SK-N-SH (cell line): ENCODE data around the gene ERC1. TPM values are rescaled to one million over a fixed set of nuclear protein-coding genes. Genes with fewer than 3 reads are reported as not detected.

Experiments used
- CTCF ChIA-PET: fragments of 300-600, 350-600 bp; formaldehyde crosslinking; extraction: SDS; loops from one replicate; lab custom pipeline; 2021; lab: Yijun Ruan, JAX
- POLR2A ChIA-PET: fragments of 350-600 bp; sonication (Branson Sonifier 250); formaldehyde crosslinking; extraction: SDS; loops from one replicate; lab custom pipeline; 2020; ENCODE audit warnings: antibody characterized with exemption, inconsistent platforms; lab: Yijun Ruan, JAX
- DNase-seq: peaks from one replicate; pipeline ENCODE4 v3.0.0; 2012
- H2AFZ ChIP-seq: fragments of 200-600 bp; sonication (generic); 2 replicates; pipeline ENCODE4 v1.8.1; 2016; ENCODE audit warnings: antibody characterized with exemption, mild to moderate bottlenecking, low read depth
- H3F3A ChIP-seq: fragments of 200-600 bp; sonication (generic); replicated peaks from 2 replicates; pipeline ENCODE3; 2016; ENCODE audit warnings: antibody characterized with exemption, mild to moderate bottlenecking; ENCODE audit not compliant: insufficient read depth
- H3K27ac ChIP-seq, 2 experiments: fragments of 200-500 bp in 1 of 2; fragments of 200-600 bp in 1 of 2; sonication (Bioruptor generic) in 1 of 2; sonication (generic), shearing (Covaris generic) in 1 of 2; 2 replicates each; pipeline versions ENCODE4 v1.5.1 to v1.6.1; 2014 to 2016; ENCODE audit warnings: low read depth in 2 of 2, inconsistent platforms in 1 of 2, low read length in 1 of 2, mild to moderate bottlenecking in 1 of 2, mixed read lengths in 1 of 2
- H3K27me3 ChIP-seq: fragments of 200-600 bp; sonication (generic), shearing (Covaris generic); 2 replicates; pipeline ENCODE4 v1.6.1; 2016; ENCODE audit warnings: mixed run types; ENCODE audit not compliant: insufficient read depth
- H3K36me3 ChIP-seq, 2 experiments: fragments of 200-500 bp in 1 of 2; fragments of 200-600 bp in 1 of 2; sonication (Bioruptor generic) in 1 of 2; sonication (generic) in 1 of 2; replicated peaks in 1 of 2; 2 replicates each; pipeline versions ENCODE3 to v1.5.1; 2014 to 2016; ENCODE audit warnings: low read length in 1 of 2, mild to moderate bottlenecking in 1 of 2; ENCODE audit not compliant: insufficient read depth in 2 of 2, control insufficient read depth in 1 of 2
- H3K4me1 ChIP-seq, 2 experiments: fragments of 200-500 bp in 1 of 2; fragments of 200-600 bp in 1 of 2; sonication (Bioruptor generic) in 1 of 2; sonication (generic), shearing (Covaris generic) in 1 of 2; 2 replicates each; pipeline versions ENCODE4 v1.5.1 to v1.6.1; 2014 to 2016; ENCODE audit warnings: low read depth in 1 of 2, low read length in 1 of 2, mixed run types in 1 of 2; ENCODE audit not compliant: insufficient read depth in 2 of 2, control insufficient read depth in 1 of 2
- H3K4me2 ChIP-seq: fragments of 200-600 bp; sonication (generic), shearing (Covaris generic); 2 replicates; pipeline ENCODE4 v1.6.1; 2017; ENCODE audit warnings: mixed run types
- H3K4me3 ChIP-seq, 2 experiments: fragments of 200-500 bp in 1 of 2; fragments of 200-600 bp in 1 of 2; sonication (Bioruptor generic) in 1 of 2; sonication (generic), shearing (Covaris generic) in 1 of 2; 2 replicates each; pipeline versions ENCODE4 v1.5.1 to v1.8.1; 2014 to 2016; ENCODE audit warnings: low read depth in 2 of 2, inconsistent platforms in 1 of 2, low read length in 1 of 2, mild to moderate bottlenecking in 1 of 2, mixed read lengths in 1 of 2, moderate library complexity in 1 of 2
- H3K79me2 ChIP-seq: fragments of 200-600 bp; sonication (generic); 2 replicates; pipeline ENCODE4 v1.8.1; 2017; ENCODE audit warnings: mild to moderate bottlenecking; ENCODE audit not compliant: insufficient read depth
- H3K9ac ChIP-seq: fragments of 200-600 bp; sonication (generic); 2 replicates; pipeline ENCODE4 v1.6.1; 2017; ENCODE audit warnings: mixed run types
- H3K9me2 ChIP-seq: fragments of 200-600 bp; sonication (generic); 2 replicates; pipeline ENCODE4 v1.6.1; 2017; ENCODE audit warnings: mixed run types
- H3K9me3 ChIP-seq: fragments of 200-600 bp; sonication (generic); 2 replicates; pipeline ENCODE4 v1.6.1; 2017; ENCODE audit warnings: mixed run types, mild to moderate bottlenecking, moderate library complexity
- H4K20me1 ChIP-seq: fragments of 200-600 bp; sonication (generic); 2 replicates; pipeline ENCODE4 v1.6.1; 2017; ENCODE audit warnings: mild to moderate bottlenecking, mixed run types; ENCODE audit not compliant: insufficient read depth
- CHD2 ChIP-seq: fragments of 150-350 bp; IDR thresholded peaks from 2 replicates; pipeline ENCODE4 v1.6.1; 2018; ENCODE audit warnings: low read length; ENCODE audit not compliant: partially characterized antibody
- ELF1 ChIP-seq: IDR thresholded peaks from 2 replicates; pipeline ENCODE4 v1.4.0; 2012
- FOXJ3 ChIP-seq: sonication (generic); formaldehyde crosslinking; IDR thresholded peaks from 2 replicates; pipeline ENCODE4 v1.5.1; 2020; ENCODE audit warnings: mild to moderate bottlenecking, missing genetic modification reagents
- GABPA ChIP-seq: IDR thresholded peaks from 2 replicates; pipeline ENCODE4 v1.4.0; 2012; ENCODE audit warnings: low read depth, mild to moderate bottlenecking
- JUND ChIP-seq: IDR thresholded peaks from 2 replicates; pipeline ENCODE4 v1.4.0; 2012
- RFX5 ChIP-seq: IDR thresholded peaks from 2 replicates; pipeline ENCODE4 v1.6.1; 2012; ENCODE audit warnings: mild to moderate bottlenecking, improper control_type of control experiment, low read length
- TAF1 ChIP-seq: IDR thresholded peaks from 2 replicates; pipeline ENCODE4 v1.6.1; 2012; ENCODE audit warnings: low read depth, mild to moderate bottlenecking, low read length, moderate library complexity, borderline replicate concordance
- WGBS: methylation state at CpG from one replicate; pipeline ENCODE4 v1.1.6; 2017; ENCODE audit warnings: low lambda C conversion rate; 5-methylcytosine and 5-hydroxymethylcytosine counted together
- polyA plus RNA-seq, 3 experiments: library from polyadenylated mRNA; depleted of rRNA; stranded (reverse); fragments of >200 nt; gene quantifications; 2 replicates each; pipeline ENCODE4 v1.2.3, GENCODE V29; 2012
- TF ChIP-seq, protein P1 (sequence below): fragments of 150-350 bp; IDR thresholded peaks from 2 replicates; pipeline ENCODE4 v1.6.1; 2016; ENCODE audit warnings: mild to moderate bottlenecking, low read depth, low read length
- TF ChIP-seq, protein P2 (sequence below): IDR thresholded peaks from 2 replicates; pipeline ENCODE4; 2012

ERC1 gene
- polyA plus RNA-seq, 1 of the 3 experiments (the other 2 are of a cell fraction): 7.5 TPM

DNA sequence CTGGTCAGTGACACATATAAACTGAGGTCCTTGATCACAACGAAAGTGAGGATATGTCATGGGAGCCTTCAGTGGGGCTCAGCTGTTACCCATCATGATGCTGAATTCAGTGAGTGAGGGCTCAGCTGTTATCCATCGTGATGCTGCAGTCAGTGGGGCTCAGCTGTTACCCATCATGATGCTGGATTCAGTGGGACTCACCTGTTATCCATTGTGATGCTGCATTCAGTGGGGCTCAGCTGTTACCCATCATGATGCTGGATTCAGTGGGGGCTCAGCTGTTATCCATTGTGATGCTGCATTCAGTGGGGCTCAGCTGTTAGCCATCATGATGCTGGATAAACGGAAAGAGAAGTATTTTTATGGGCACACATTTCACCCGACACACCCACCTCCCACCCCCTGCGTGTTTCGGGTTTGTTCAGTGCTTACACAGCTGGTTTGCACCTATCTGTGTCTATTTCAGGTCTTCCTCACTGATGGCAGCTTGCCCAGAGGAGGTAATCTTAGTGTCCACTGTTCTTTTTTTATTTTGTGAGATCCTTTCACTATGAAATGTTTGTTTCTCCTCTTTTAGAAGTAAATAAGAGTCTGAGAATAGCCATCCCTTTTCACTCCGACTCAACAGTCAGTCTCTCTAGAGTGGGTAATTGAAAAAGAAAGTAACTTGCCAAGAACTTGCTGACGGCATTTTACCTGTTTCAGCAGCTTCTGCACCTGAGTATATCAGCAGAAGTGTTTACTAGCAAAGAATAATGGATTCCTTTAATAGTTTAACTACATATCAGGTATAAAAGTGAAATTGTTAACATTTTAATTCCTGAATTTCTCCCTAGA, 183.0 kb downstream of the ERC1 start:
- Histone ChIP-seq H3K4me3 (no peak overlapping the region), H3K9ac (no peak overlapping the region), H3K4me2 (no peak overlapping the region), H4K20me1 (no peaks in the 10 kb centered on the region), H3K27ac (no peak overlapping the region), H3K36me3 (peaks cover 0 to 3% of the 10 kb centered on the region in 2 experiments), H3K79me2 (no peaks in the 10 kb centered on the region; the same call in none of the 2 replicates), H2AFZ (no peak overlapping the region), H3F3A (no peaks in the 10 kb centered on the region), H3K27me3 (no peaks in the 10 kb centered on the region), H3K9me2 (no peaks in the 10 kb centered on the region), H3K9me3 (no peaks in the 10 kb centered on the region), H3K4me1 (peaks cover 3 to 12% of the 10 kb centered on the region in 2 experiments; a peak in 3 of 4 replicates)
- TF ChIP-seq ELF1 (no peak), FOXJ3 (CRISPR knock-in tag) (no peak), TAF1 (no peak), CHD2 (no peak), GABPA (no peak)
- TF ChIP-seq, protein P1, sequence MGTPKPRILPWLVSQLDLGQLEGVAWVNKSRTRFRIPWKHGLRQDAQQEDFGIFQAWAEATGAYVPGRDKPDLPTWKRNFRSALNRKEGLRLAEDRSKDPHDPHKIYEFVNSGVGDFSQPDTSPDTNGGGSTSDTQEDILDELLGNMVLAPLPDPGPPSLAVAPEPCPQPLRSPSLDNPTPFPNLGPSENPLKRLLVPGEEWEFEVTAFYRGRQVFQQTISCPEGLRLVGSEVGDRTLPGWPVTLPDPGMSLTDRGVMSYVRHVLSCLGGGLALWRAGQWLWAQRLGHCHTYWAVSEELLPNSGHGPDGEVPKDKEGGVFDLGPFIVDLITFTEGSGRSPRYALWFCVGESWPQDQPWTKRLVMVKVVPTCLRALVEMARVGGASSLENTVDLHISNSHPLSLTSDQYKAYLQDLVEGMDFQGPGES: no peak
- ChIA-PET POLR2A (interaction anchor here (0.7 kb wide), 1 partner anchor 9 kb away, joined by 4 read pairs; no protein-coding TSS in a partner anchor), CTCF (interaction anchor here (1.1 to 2.0 kb wide), 2 partner anchors 56 to 409 kb away, joined by 4 to 8 read pairs; no protein-coding TSS in a partner anchor)
- DNase-seq: no peak
- WGBS: 92% methylated on average over 8 of the region's 8 CpGs

- POLR2A ChIA-PET: no interaction called here
- H3K4me3 ChIP-seq: no peak overlapping the region
- peaks cover 3 to 12% of the 10 kb centered on the region in 2 experiments; a peak in 3 of 4 replicates for H3K4me1 ChIP-seq
- no peak for DNase-seq
- H2AFZ ChIP-seq: no peak overlapping the region
- H3K9me3 ChIP-seq: no peaks in the 10 kb centered on the region
- no peak overlapping the region for H3K9ac ChIP-seq
- CTCF ChIA-PET: interaction anchor here (2.0 kb wide), 1 partner anchor 57 kb away, joined by 8 read pairs; no protein-coding TSS in a partner anchor
- no peaks in the 10 kb centered on the region for H3K27me3 ChIP-seq
- H4K20me1 ChIP-seq: no peaks in the 10 kb centered on the region
- no peaks in the 10 kb centered on the region; the same call in none of the 2 replicates for H3K79me2 ChIP-seq
- WGBS: 77% methylated on average over 2 of the region's 2 CpGs
- no peak overlapping the region for H3K27ac ChIP-seq
- peaks cover 0 to 3% of the 10 kb centered on the region in 2 experiments for H3K36me3 ChIP-seq
- H3F3A ChIP-seq: no peaks in the 10 kb centered on the region
- H3K4me2 ChIP-seq: no peak overlapping the region
- TF ChIP-seq, protein P2, sequence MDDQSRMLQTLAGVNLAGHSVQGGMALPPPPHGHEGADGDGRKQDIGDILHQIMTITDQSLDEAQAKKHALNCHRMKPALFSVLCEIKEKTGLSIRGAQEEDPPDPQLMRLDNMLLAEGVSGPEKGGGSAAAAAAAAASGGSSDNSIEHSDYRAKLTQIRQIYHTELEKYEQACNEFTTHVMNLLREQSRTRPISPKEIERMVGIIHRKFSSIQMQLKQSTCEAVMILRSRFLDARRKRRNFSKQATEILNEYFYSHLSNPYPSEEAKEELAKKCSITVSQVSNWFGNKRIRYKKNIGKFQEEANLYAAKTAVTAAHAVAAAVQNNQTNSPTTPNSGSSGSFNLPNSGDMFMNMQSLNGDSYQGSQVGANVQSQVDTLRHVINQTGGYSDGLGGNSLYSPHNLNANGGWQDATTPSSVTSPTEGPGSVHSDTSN: no peak
- TF ChIP-seq JUND (no peak), RFX5 (no peak)
- TF ChIP-seq, all 33 proteins: peak for 0
- no peaks in the 10 kb centered on the region for H3K9me2 ChIP-seq
Measured at GRCh38 chr12:1174659-1175058, 183.6 kb downstream of the ERC1 start.
